ENCODE data around the gene WWP2. TPM values are rescaled to one million over a fixed set of nuclear protein-coding genes. Genes with fewer than 3 reads are reported as not detected.

WWP2 gene
- total RNA-seq, 1 experiment from 2014 or later = 40.2 TPM

DNA sequence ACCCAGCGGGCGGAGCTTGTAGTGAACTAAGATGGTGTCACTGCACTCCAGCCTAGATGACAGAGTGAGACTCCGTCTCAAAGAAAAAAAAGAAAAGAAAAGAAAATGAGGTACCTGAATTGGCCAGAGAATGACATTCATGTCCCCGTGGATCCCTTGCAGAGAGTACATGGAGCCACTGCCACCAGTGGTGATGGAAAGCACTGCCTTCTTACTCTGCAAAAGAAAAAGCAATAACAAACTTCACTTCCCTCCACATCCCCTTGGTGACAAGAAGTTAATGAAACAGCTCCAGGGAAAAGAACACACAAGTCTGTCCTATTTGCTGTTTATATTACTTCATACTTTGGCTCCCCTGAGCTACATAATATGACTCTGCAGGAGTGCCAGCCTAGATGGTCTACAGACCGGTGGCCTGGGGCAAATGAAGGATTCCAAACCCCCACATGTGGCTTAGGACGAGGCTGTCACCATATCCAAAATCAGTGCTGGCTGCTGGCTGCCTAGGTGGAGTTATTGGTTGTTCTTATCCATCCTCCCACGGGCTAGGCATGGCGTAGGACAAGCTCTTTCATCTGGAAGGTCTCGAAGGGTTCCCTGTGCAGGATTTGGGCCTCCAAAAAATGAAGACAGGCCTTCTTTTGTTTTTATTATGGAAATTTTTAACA lies 49.1 kb upstream of the WWP2 start:
- no peaks in the 10 kb centered on the region for H3K23me2 ChIP-seq (ENCODE audit: insufficient read length, low read depth, low read length, poor library complexity, severe bottlenecking)
- no peak overlapping the region for H3K56ac ChIP-seq (ENCODE audit: insufficient read length, low read depth, low read length)
- no peak overlapping the region for H3K27ac ChIP-seq (ENCODE audit: insufficient read length, low read depth, low read length)
- no peak overlapping the region for H3K4ac ChIP-seq (ENCODE audit: low read depth, low read length)
- no peak overlapping the region for H2BK5ac ChIP-seq (ENCODE audit: insufficient read length, low read length)
- H3K4me2 ChIP-seq (ENCODE audit: insufficient read depth, insufficient read length, low read length) = no peak overlapping the region
- H3K4me1 ChIP-seq (ENCODE audit: insufficient read depth, low read length) = no peaks in the 10 kb centered on the region
- no peak overlapping the region for H4K5ac ChIP-seq (ENCODE audit: insufficient read length, low read depth, low read length)
- H3T11ph ChIP-seq (ENCODE audit: low read length) = no peak overlapping the region
- no peaks in the 10 kb centered on the region for H3K9me3 ChIP-seq (ENCODE audit: control insufficient read depth, low read depth, low read length)
- no peak overlapping the region for H2BK12ac ChIP-seq (ENCODE audit: insufficient read length, low read depth, low read length)
- no CpG with 5 or more reads among the region's 9 CpGs for WGBS (ENCODE audit: extremely low coverage, insufficient read length, low lambda C conversion rate)
- H4K91ac ChIP-seq (ENCODE audit: insufficient read length, low read depth, low read length) = no peak overlapping the region
- H3K4me1 Mint-ChIP-seq = no peaks in the 10 kb centered on the region
- no peaks in the 10 kb centered on the region for H3K9me3 Mint-ChIP-seq
- no peak overlapping the region for H3K4me3 Mint-ChIP-seq
- no peak overlapping the region; a peak in 1 of 7 replicates for H3K27ac Mint-ChIP-seq
- no peaks in the 10 kb centered on the region for H3K27me3 Mint-ChIP-seq (ENCODE audit: low read depth)
- no peak overlapping the region for H3K14ac ChIP-seq (ENCODE audit: insufficient read depth, low read length)
- H3K36me3 Mint-ChIP-seq (ENCODE audit: insufficient read depth in 1 of 3, low read depth in 3 of 3) = peaks cover 4 to 60% (median 19%) of the 10 kb centered on the region in 3 experiments; a peak in 6 of 7 replicates
- no peak overlapping the region for H3K9ac ChIP-seq (ENCODE audit: extremely low read depth, insufficient read length, low read length)
- H3K23ac ChIP-seq (ENCODE audit: insufficient read length, low read depth, low read length) = no peak overlapping the region
- no peak overlapping the region for H4K8ac ChIP-seq (replicated peaks; ENCODE audit: insufficient read length, low read depth, low read length)
- no peak overlapping the region for H2BK120ac ChIP-seq (ENCODE audit: low read depth, low read length, poor library complexity, severe bottlenecking)
- H2AK5ac ChIP-seq (ENCODE audit: insufficient read length, low read length) = no peak overlapping the region
- TF ChIP-seq, protein P1, sequence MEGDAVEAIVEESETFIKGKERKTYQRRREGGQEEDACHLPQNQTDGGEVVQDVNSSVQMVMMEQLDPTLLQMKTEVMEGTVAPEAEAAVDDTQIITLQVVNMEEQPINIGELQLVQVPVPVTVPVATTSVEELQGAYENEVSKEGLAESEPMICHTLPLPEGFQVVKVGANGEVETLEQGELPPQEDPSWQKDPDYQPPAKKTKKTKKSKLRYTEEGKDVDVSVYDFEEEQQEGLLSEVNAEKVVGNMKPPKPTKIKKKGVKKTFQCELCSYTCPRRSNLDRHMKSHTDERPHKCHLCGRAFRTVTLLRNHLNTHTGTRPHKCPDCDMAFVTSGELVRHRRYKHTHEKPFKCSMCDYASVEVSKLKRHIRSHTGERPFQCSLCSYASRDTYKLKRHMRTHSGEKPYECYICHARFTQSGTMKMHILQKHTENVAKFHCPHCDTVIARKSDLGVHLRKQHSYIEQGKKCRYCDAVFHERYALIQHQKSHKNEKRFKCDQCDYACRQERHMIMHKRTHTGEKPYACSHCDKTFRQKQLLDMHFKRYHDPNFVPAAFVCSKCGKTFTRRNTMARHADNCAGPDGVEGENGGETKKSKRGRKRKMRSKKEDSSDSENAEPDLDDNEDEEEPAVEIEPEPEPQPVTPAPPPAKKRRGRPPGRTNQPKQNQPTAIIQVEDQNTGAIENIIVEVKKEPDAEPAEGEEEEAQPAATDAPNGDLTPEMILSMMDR (conservative IDR thresholded peaks at IDR 0.05) = no peak
- H3K18ac ChIP-seq (ENCODE audit: insufficient read length, low read depth, low read length) = no peak overlapping the region
- no peak overlapping the region for H2BK15ac ChIP-seq (ENCODE audit: low read depth, low read length)
- no peak overlapping the region for H2BK20ac ChIP-seq (ENCODE audit: low read depth, low read length, poor library complexity, severe bottlenecking)
- H4K20me1 ChIP-seq (ENCODE audit: control insufficient read depth, insufficient read depth, insufficient read length) = no peaks in the 10 kb centered on the region
- H3K79me2 ChIP-seq (ENCODE audit: insufficient read depth, low read length) = no peaks in the 10 kb centered on the region
- DNase-seq = no peak
- no peaks in the 10 kb centered on the region for H3K27me3 ChIP-seq (ENCODE audit: insufficient read depth, low read length)
- no peak overlapping the region for H2AFZ ChIP-seq (ENCODE audit: low read length)
- no peaks in the 10 kb centered on the region for H3K79me1 ChIP-seq (ENCODE audit: insufficient read depth, low read depth, low read length, poor library complexity, severe bottlenecking)

Data from H9 (cell line).